ENCODE measurements around the gene ALG11. TPM values are rescaled to one million over a fixed set of nuclear protein-coding genes. Genes with fewer than 3 reads are reported as not detected.
"Not testable (repeated sequence)": the region's sequence is repeated elsewhere in the genome, so short reads cannot be mapped to it uniquely, and the experiment has no call there.

ALG11 gene
- total and polyA plus RNA-seq, 4 donors, result 5.4 to 34.5 (median 11.9) TPM

- Histone ChIP-seq H3K9ac (ENCODE audit: low read depth in 1 of 2, low read length in 2 of 2) (no peak overlapping the region), H3K27ac (ENCODE audit: low read depth in 1 of 2, low read length in 2 of 2) (no peak overlapping the region), H3K9me3 (ENCODE audit: control insufficient read depth in 4 of 4, low read length in 3 of 4) (no peaks in the 10 kb centered on the region), H3K4me1 (ENCODE audit: control insufficient read depth in 4 of 4, insufficient read depth in 4 of 4, low read length in 3 of 4) (peaks cover 0 to 15% (median 6%) of the 10 kb centered on the region in 4 donors), H3K36me3 (ENCODE audit: control insufficient read depth in 4 of 4, insufficient read depth in 3 of 4, low read depth in 1 of 4, low read length in 3 of 4) (no peaks in the 10 kb centered on the region), H3K4me3 (ENCODE audit: low read depth in 1 of 3, low read length in 3 of 3) (no peak overlapping the region), H3K27me3 (ENCODE audit: control insufficient read depth in 4 of 4, insufficient read depth in 4 of 4, low read length in 3 of 4) (no peaks in the 10 kb centered on the region)
- whole genome bisulfite sequencing, result 64% methylated on average over 4 of the region's 4 CpGs
- TF ChIP-seq GABPA (IDR thresholded peaks at IDR 0.05 in 1 of 2, conservative IDR thresholded peaks at IDR 0.05 in 1 of 2), result no peak
- TF ChIP-seq NR2F2 (IDR thresholded peaks at IDR 0.05), result no peak
- no peak for TF ChIP-seq TAF1 (conservative IDR thresholded peaks at IDR 0.05)
- TF ChIP-seq RAD21 (IDR thresholded peaks at IDR 0.05), result no peak
- no peak for TF ChIP-seq EGR1 (IDR thresholded peaks at IDR 0.05; ENCODE audit: low read depth in 2 of 2)
- no peak for TF ChIP-seq SP1 (IDR thresholded peaks at IDR 0.05)
- no peak for DNase-seq (ENCODE audit: low spot score)
These were observed 31.3 kb upstream of the ALG11 start for GRCh38 chr13:51980908-51981307.

GRCh38 chr13:51981355-51981754 lies 30.8 kb upstream of the ALG11 start:
- Histone ChIP-seq H3K27me3 (ENCODE audit: control insufficient read depth in 4 of 4, insufficient read depth in 4 of 4, low read length in 3 of 4) (no peaks in the 10 kb centered on the region), H3K9me3 (ENCODE audit: control insufficient read depth in 4 of 4, low read length in 3 of 4) (no peaks in the 10 kb centered on the region), H3K4me3 (ENCODE audit: low read depth in 1 of 3, low read length in 3 of 3) (no peak overlapping the region), H3K36me3 (ENCODE audit: control insufficient read depth in 4 of 4, insufficient read depth in 3 of 4, low read depth in 1 of 4, low read length in 3 of 4) (no peaks in the 10 kb centered on the region), H3K9ac (ENCODE audit: low read depth in 1 of 2, low read length in 2 of 2) (no peak overlapping the region), H3K4me1 (ENCODE audit: control insufficient read depth in 4 of 4, insufficient read depth in 4 of 4, low read length in 3 of 4) (peaks cover 0 to 15% (median 6%) of the 10 kb centered on the region in 4 donors), H3K27ac (ENCODE audit: low read depth in 1 of 2, low read length in 2 of 2) (no peak overlapping the region)
- 92% methylated on average over 4 of the region's 4 CpGs for WGBS
- TF ChIP-seq RAD21 (IDR thresholded peaks at IDR 0.05) (no peak), REST (IDR thresholded peaks at IDR 0.05) (no peak), JUND (IDR thresholded peaks at IDR 0.05) (no peak), CTCF (IDR thresholded peaks at IDR 0.05; ENCODE audit: low read depth, low read length, missing input control) (no peak), SP1 (IDR thresholded peaks at IDR 0.05) (no peak)
- DNase-seq (ENCODE audit: low spot score), result no peak

GRCh38 chr13:51983292-51983691 lies 28.9 kb upstream of the ALG11 start:
- WGBS, result 96% methylated on average over 3 of the region's 3 CpGs
- H3K9ac ChIP-seq (ENCODE audit: low read depth in 1 of 2, low read length in 2 of 2); H3K4me3 ChIP-seq (ENCODE audit: low read depth in 1 of 3, low read length in 3 of 3); H3K36me3 ChIP-seq (ENCODE audit: control insufficient read depth in 4 of 4, insufficient read depth in 3 of 4, low read depth in 1 of 4, low read length in 3 of 4); DNase-seq (ENCODE audit: low spot score); H3K27ac ChIP-seq (ENCODE audit: low read depth in 1 of 2, low read length in 2 of 2); H3K9me3 ChIP-seq (ENCODE audit: control insufficient read depth in 4 of 4, low read length in 3 of 4); H3K27me3 ChIP-seq (ENCODE audit: control insufficient read depth in 4 of 4, insufficient read depth in 4 of 4, low read length in 3 of 4): not testable (repeated sequence)
- H3K4me1 ChIP-seq (ENCODE audit: control insufficient read depth in 4 of 4, insufficient read depth in 4 of 4, low read length in 3 of 4), result peaks cover 0 to 15% (median 6%) of the 10 kb centered on the region in 4 donors

GRCh38 chr13:51984904-51985303 lies 27.3 kb upstream of the ALG11 start:
- DNase-seq (ENCODE audit: low spot score); H3K4me3 ChIP-seq (ENCODE audit: low read depth in 1 of 3, low read length in 3 of 3); H3K27ac ChIP-seq (ENCODE audit: low read depth in 1 of 2, low read length in 2 of 2); H3K9me3 ChIP-seq (ENCODE audit: control insufficient read depth in 4 of 4, low read length in 3 of 4); H3K36me3 ChIP-seq (ENCODE audit: control insufficient read depth in 4 of 4, insufficient read depth in 3 of 4, low read depth in 1 of 4, low read length in 3 of 4); H3K9ac ChIP-seq (ENCODE audit: low read depth in 1 of 2, low read length in 2 of 2); H3K27me3 ChIP-seq (ENCODE audit: control insufficient read depth in 4 of 4, insufficient read depth in 4 of 4, low read length in 3 of 4): not testable (repeated sequence)
- peaks cover 0 to 11% (median 2%) of the 10 kb centered on the region in 4 donors for H3K4me1 ChIP-seq (ENCODE audit: control insufficient read depth in 4 of 4, insufficient read depth in 4 of 4, low read length in 3 of 4)
- 94% methylated on average over 4 of the region's 4 CpGs for WGBS

Data from liver (tissue), 9 donors.